GM23248 (cell line): ENCODE results near the gene CDON.

Source experiments
- EZH2 ChIP-seq: fragments of 200-600 bp; sonication (generic); IDR thresholded peaks from 2 replicates; pipeline ENCODE4 v1.6.1; 2018; ENCODE audit warnings: antibody characterized with exemption, mild to moderate bottlenecking; ENCODE audit not compliant: insufficient read depth, poor library complexity, severe bottlenecking
- EZH2phosphoT487 ChIP-seq: fragments of 200-600 bp; sonication (generic); IDR thresholded peaks from 2 replicates; pipeline ENCODE4 v1.6.1; 2018; ENCODE audit warnings: antibody characterized with exemption, moderate library complexity, mild to moderate bottlenecking, low read depth; ENCODE audit not compliant: insufficient read depth

GRCh38 chr11:126034933-126035425 is 27.7 kb downstream of the CDON start:
- TF ChIP-seq EZH2 (no peak), EZH2phosphoT487 (no peak)
